H9 (cell line): ENCODE measurements around the gene ARIH1. TPM values are rescaled to one million over a fixed set of nuclear protein-coding genes. Genes with fewer than 3 reads are reported as not detected.

Experiments
- DNase-seq: peaks from one replicate; pipeline ENCODE4 v3.0.0-alpha.2; 2017
- H2AFZ ChIP-seq: one replicate; pipeline ENCODE4 v1.6.1; 2013; ENCODE audit warnings: mild to moderate bottlenecking, low read length, control low read depth, moderate library complexity
- H2AK5ac ChIP-seq: 2 replicates; pipeline ENCODE4 v1.6.1; 2013; ENCODE audit warnings: low read length, control low read depth, mixed read lengths; ENCODE audit not compliant: insufficient read length
- H2BK120ac ChIP-seq: one replicate; pipeline ENCODE4 v1.6.1; 2013; ENCODE audit warnings: low read depth, mild to moderate bottlenecking, low read length, control low read depth, inconsistent platforms; ENCODE audit not compliant: poor library complexity, severe bottlenecking
- H2BK12ac ChIP-seq: 2 replicates; pipeline ENCODE4 v1.6.1; 2013; ENCODE audit warnings: low read length, control low read depth, mixed read lengths, low read depth; ENCODE audit not compliant: insufficient read length
- H2BK15ac ChIP-seq: 2 replicates; pipeline ENCODE4 v1.6.1; 2013; ENCODE audit warnings: low read depth, low read length, control low read depth
- H2BK20ac ChIP-seq: one replicate; pipeline ENCODE4 v1.6.1; 2013; ENCODE audit warnings: low read depth, mild to moderate bottlenecking, low read length, control low read depth, inconsistent platforms; ENCODE audit not compliant: poor library complexity, severe bottlenecking
- H2BK5ac ChIP-seq: 2 replicates; pipeline ENCODE4 v1.6.1; 2013; ENCODE audit warnings: low read length, control low read depth, mixed read lengths; ENCODE audit not compliant: insufficient read length
- H3K14ac ChIP-seq: 2 replicates; pipeline ENCODE4 v1.6.1; 2013; ENCODE audit warnings: low read length, control low read depth; ENCODE audit not compliant: insufficient read depth
- H3K18ac ChIP-seq: 2 replicates; pipeline ENCODE4 v1.6.1; 2013; ENCODE audit warnings: low read depth, mild to moderate bottlenecking, mixed read lengths, low read length, control low read depth; ENCODE audit not compliant: insufficient read length
- H3K23ac ChIP-seq: 2 replicates; pipeline ENCODE4 v1.6.1; 2013; ENCODE audit warnings: low read length, control low read depth, mixed read lengths, low read depth; ENCODE audit not compliant: insufficient read length
- H3K23me2 ChIP-seq: 2 replicates; pipeline ENCODE4 v1.6.1; 2013; ENCODE audit warnings: low read depth, mild to moderate bottlenecking, mixed read lengths, low read length, control low read depth; ENCODE audit not compliant: insufficient read length, poor library complexity, severe bottlenecking
- H3K27ac ChIP-seq: 2 replicates; pipeline ENCODE4 v1.5.1; 2013; ENCODE audit warnings: low read length, control low read depth, mixed read lengths, low read depth; ENCODE audit not compliant: insufficient read length
- H3K27me3 ChIP-seq: 2 replicates; pipeline ENCODE4 v1.6.1; 2013; ENCODE audit warnings: low read length, control low read depth, inconsistent platforms; ENCODE audit not compliant: insufficient read depth
- H3K4ac ChIP-seq: 2 replicates; pipeline ENCODE4 v1.6.1; 2013; ENCODE audit warnings: low read depth, mild to moderate bottlenecking, control low read depth, inconsistent platforms, low read length, moderate library complexity
- H3K4me1 ChIP-seq: 2 replicates; pipeline ENCODE4 v1.6.1; 2013; ENCODE audit warnings: low read length, control low read depth, inconsistent platforms; ENCODE audit not compliant: insufficient read depth
- H3K4me2 ChIP-seq: 2 replicates; pipeline ENCODE4 v1.6.1; 2013; ENCODE audit warnings: low read length, control low read depth, mixed read lengths; ENCODE audit not compliant: insufficient read length, insufficient read depth
- H3K56ac ChIP-seq: 2 replicates; pipeline ENCODE4 v1.6.1; 2013; ENCODE audit warnings: low read depth, mild to moderate bottlenecking, mixed read lengths, low read length, control low read depth; ENCODE audit not compliant: insufficient read length
- H3K79me1 ChIP-seq: 2 replicates; pipeline ENCODE4 v1.6.1; 2013; ENCODE audit warnings: low read depth, mild to moderate bottlenecking, moderate library complexity, low read length, control low read depth, inconsistent platforms; ENCODE audit not compliant: insufficient read depth, poor library complexity, severe bottlenecking
- H3K79me2 ChIP-seq: 2 replicates; pipeline ENCODE4 v1.6.1; 2013; ENCODE audit warnings: low read length, control low read depth, inconsistent platforms; ENCODE audit not compliant: insufficient read depth
- H3K9ac ChIP-seq: 2 replicates; pipeline ENCODE4 v1.6.1; 2013; ENCODE audit warnings: low read length, control low read depth, mixed read lengths; ENCODE audit not compliant: insufficient read length; ENCODE audit errors: extremely low read depth
- H3K9me3 ChIP-seq: one replicate; pipeline ENCODE4 v1.6.1; 2013; ENCODE audit warnings: low read depth, low read length, inconsistent platforms; ENCODE audit not compliant: control insufficient read depth
- H3T11ph ChIP-seq: one replicate; pipeline ENCODE4 v1.6.1; 2013; ENCODE audit warnings: mild to moderate bottlenecking, low read length, control low read depth, inconsistent platforms
- H4K20me1 ChIP-seq: one replicate; pipeline ENCODE4 v1.6.1; 2013; ENCODE audit not compliant: control insufficient read depth, insufficient read length, insufficient read depth
- H4K5ac ChIP-seq: 2 replicates; pipeline ENCODE4 v1.6.1; 2013; ENCODE audit warnings: low read depth, mild to moderate bottlenecking, mixed read lengths, low read length, control low read depth; ENCODE audit not compliant: insufficient read length
- H4K8ac ChIP-seq: replicated peaks from 2 replicates; pipeline ENCODE4 v1.6.1; 2013; ENCODE audit warnings: low read length, control low read depth, mixed read lengths, low read depth; ENCODE audit not compliant: insufficient read length
- H4K91ac ChIP-seq: 2 replicates; pipeline ENCODE4 v1.6.1; 2013; ENCODE audit warnings: low read depth, mild to moderate bottlenecking, moderate library complexity, mixed read lengths, low read length, control low read depth; ENCODE audit not compliant: insufficient read length
- H3K27ac Mint-ChIP-seq, 3 experiments: 2 replicates in 2 of 3; 3 replicates in 1 of 3; pipeline ENCODE4 v1.8.0; 2020 to 2021; ENCODE audit warnings: mixed read lengths in 3 of 3, mild to moderate bottlenecking in 1 of 3, moderate library complexity in 1 of 3
- H3K27me3 Mint-ChIP-seq: 2 replicates; pipeline ENCODE4 v1.8.0; 2021; ENCODE audit warnings: low read depth, mild to moderate bottlenecking, moderate library complexity, mixed read lengths
- H3K36me3 Mint-ChIP-seq, 3 experiments: 2 replicates in 2 of 3; 3 replicates in 1 of 3; pipeline ENCODE4 v1.8.0; 2020 to 2021; ENCODE audit warnings: low read depth in 3 of 3, mixed read lengths in 3 of 3; ENCODE audit not compliant: insufficient read depth in 1 of 3
- H3K4me1 Mint-ChIP-seq, 2 experiments: 2 replicates each; pipeline ENCODE4 v1.8.0; 2020; ENCODE audit warnings: mixed read lengths in 2 of 2
- H3K4me3 Mint-ChIP-seq, 2 experiments: 2 replicates in 1 of 2; 3 replicates in 1 of 2; pipeline ENCODE4 v1.8.0; 2020 to 2021; ENCODE audit warnings: mild to moderate bottlenecking in 2 of 2, mixed read lengths in 2 of 2, moderate library complexity in 1 of 2
- H3K9me3 Mint-ChIP-seq, 2 experiments: 2 replicates in 1 of 2; 3 replicates in 1 of 2; pipeline ENCODE4 v1.8.0; 2020; ENCODE audit warnings: mild to moderate bottlenecking in 2 of 2, mixed read lengths in 2 of 2, moderate library complexity in 1 of 2
- CTCF ChIP-seq: fragments of 200-600 bp; sonication (generic); conservative IDR thresholded peaks from 3 replicates; pipeline ENCODE4 v1.8.0; 2021; ENCODE audit warnings: antibody characterized with exemption, mild to moderate bottlenecking
- WGBS: extraction: QIAGEN DNeasy Blood & Tissue Kit; methylation state at CpG from one replicate; pipeline ENCODE4 v1.1.7; 2013; ENCODE audit warnings: missing lambda C conversion rate, low lambda C conversion rate, mixed read lengths; ENCODE audit not compliant: insufficient read length; ENCODE audit errors: extremely low coverage; 5-methylcytosine and 5-hydroxymethylcytosine counted together
- total RNA-seq: library from RNA; stranded (reverse); gene quantifications from 2 replicates; pipeline ENCODE4 v1.2.1, GENCODE V29; 2021

Gene ARIH1
- total RNA-seq, 1 experiment from 2014 or later, result 158 TPM

DNA sequence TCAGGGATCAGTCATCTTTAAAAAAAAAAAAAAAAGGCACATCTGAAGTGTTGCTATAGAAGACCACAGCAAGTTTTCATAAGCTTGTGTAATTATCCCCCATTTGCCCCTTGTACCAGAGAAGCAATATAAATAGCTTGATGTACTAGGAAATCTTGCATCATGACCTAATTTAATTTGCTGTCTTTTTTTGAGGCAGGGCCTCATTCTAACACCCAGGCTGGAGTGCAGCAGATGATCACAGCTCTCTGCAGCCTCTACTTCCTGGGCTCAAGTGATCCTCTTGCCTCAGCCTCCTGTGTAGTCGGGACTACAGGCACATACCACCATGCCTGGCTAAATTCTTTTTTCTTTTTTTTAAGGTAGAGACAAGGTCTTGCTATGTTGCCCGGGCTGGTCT lies 88.7 kb downstream of the ARIH1 start:
- no peak overlapping the region for H3K27ac Mint-ChIP-seq
- no peaks in the 10 kb centered on the region for H3K23me2 ChIP-seq
- H3K4me1 ChIP-seq, result no peaks in the 10 kb centered on the region
- no peaks in the 10 kb centered on the region for H3K79me2 ChIP-seq
- H3K18ac ChIP-seq, result no peak overlapping the region
- no peak overlapping the region for H3K56ac ChIP-seq
- peaks cover 6% of the 10 kb centered on the region for H3K79me1 ChIP-seq
- no peak overlapping the region for H3T11ph ChIP-seq
- H3K27me3 ChIP-seq, result no peaks in the 10 kb centered on the region
- H3K27ac ChIP-seq, result no peak overlapping the region
- no peaks in the 10 kb centered on the region for H3K9me3 Mint-ChIP-seq
- H2BK15ac ChIP-seq, result no peak overlapping the region
- no peak overlapping the region for H2BK5ac ChIP-seq
- H3K4me2 ChIP-seq, result no peak overlapping the region
- no peaks in the 10 kb centered on the region for H3K4me1 Mint-ChIP-seq
- H4K5ac ChIP-seq, result no peak overlapping the region
- no peak overlapping the region for H3K4me3 Mint-ChIP-seq
- no peak overlapping the region for H4K91ac ChIP-seq
- no peak overlapping the region for H2BK120ac ChIP-seq
- no peaks in the 10 kb centered on the region for H4K20me1 ChIP-seq
- no peak overlapping the region for H2BK12ac ChIP-seq
- no peak overlapping the region for H2AK5ac ChIP-seq
- no peak overlapping the region for H3K4ac ChIP-seq
- no peaks in the 10 kb centered on the region for H3K27me3 Mint-ChIP-seq
- no peak overlapping the region for H3K9ac ChIP-seq
- H3K14ac ChIP-seq, result no peak overlapping the region
- H3K9me3 ChIP-seq, result no peaks in the 10 kb centered on the region
- no peak overlapping the region for H3K23ac ChIP-seq
- WGBS, result no CpG with 5 or more reads among the region's 2 CpGs
- H3K36me3 Mint-ChIP-seq, result peaks cover 8 to 45% (median 27%) of the 10 kb centered on the region in 3 experiments; a peak in 6 of 7 replicates
- no peak for DNase-seq
- H2AFZ ChIP-seq, result no peak overlapping the region
- H4K8ac ChIP-seq, result no peak overlapping the region
- no peak for TF ChIP-seq CTCF
- no peak overlapping the region for H2BK20ac ChIP-seq
